Right kidney (tissue), 1 donor: ENCODE data around the gene PELI2.
"Not testable (repeated sequence)": the region's sequence is repeated elsewhere in the genome, so short reads cannot be mapped to it uniquely, and the experiment has no call there.

Source experiments
- DNase-seq: peaks from one replicate; pipeline ENCODE4 v3.0.0-alpha.2; 2016

PELI2 gene

DNA sequence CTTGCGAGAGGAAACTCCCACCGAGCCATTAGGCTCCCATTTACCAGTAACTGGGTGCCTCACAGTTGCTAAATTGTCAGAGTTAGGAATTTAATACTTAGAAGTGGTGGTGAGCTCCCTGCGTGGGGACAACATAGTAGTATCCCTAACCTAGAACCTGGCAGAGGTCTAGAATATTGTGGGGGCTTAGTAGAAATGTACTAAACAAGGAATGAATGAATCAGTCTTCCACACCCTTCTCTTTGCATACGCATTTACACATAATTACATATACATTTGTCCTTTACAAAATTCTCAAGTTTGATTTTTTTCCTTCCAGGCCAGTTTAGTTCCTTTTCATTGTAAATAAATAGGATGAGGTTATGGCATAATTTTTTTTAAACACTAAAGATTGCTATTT lies 24.1 kb downstream of the PELI2 start:
- no peak for DNase-seq

DNA sequence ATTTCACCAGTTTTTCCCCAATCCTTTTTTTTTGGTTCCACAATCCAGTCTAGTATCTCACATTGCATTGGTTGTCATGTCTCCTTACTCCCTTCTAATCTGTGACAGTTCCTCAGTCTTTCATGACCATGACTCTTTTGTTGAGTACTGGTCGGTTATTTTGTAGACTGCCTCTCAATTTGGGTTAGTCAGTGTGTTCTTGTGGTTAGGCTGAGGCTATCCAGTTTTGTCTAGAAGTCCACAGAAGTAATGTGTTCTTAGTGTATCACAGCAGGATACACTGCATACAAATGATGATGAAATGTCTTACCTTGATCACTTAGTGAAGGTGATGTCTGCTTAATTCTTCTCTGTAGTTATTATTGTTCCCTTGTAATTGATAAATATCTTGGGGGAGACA lies 24.8 kb downstream of the PELI2 start:
- DNase-seq: no peak

GRCh38 chr14:56144176-56144575 lies 26.0 kb downstream of the PELI2 start:
- no peak for DNase-seq

GRCh38 chr14:56145181-56145769 lies 27.1 kb downstream of the PELI2 start:
- no peak for DNase-seq

DNA sequence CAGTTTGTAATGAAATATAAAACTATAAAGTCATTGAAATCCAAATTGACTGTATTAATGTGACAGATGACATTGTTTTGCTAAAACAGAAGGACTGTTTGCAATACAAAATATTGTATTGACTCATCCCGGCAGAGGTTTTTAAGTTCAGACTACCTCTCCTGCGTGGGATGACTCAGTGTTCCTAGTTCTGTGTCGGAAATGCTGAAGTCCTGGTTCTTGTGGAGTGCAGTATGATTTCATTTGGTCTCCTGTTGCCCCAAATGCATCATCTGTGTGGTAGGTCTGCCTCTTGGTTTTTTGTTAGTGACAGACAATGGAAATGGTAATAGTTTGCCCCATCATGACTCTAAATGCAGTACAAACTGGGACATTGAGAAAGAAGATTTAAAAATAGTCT lies 27.8 kb downstream of the PELI2 start:
- no peak for DNase-seq

DNA sequence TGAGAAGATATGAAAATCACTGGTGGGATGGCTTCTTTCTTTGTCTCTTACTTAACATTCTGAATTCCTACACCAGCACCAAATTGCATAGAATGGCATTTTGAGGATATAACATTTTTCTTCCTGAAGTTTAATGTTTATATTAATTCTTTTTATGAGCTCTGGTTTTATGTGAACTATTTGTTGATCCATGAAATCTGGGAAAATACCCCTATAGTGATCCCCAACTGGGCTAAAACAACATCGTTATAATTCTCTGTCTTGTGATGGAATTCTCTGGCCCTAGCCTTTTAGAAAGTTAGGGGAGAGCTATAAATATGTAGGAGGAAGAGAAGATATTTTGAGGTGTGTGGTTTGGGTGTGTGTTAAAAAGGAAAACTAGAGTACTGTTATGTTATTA lies 29.2 kb downstream of the PELI2 start:
- no peak for DNase-seq

DNA sequence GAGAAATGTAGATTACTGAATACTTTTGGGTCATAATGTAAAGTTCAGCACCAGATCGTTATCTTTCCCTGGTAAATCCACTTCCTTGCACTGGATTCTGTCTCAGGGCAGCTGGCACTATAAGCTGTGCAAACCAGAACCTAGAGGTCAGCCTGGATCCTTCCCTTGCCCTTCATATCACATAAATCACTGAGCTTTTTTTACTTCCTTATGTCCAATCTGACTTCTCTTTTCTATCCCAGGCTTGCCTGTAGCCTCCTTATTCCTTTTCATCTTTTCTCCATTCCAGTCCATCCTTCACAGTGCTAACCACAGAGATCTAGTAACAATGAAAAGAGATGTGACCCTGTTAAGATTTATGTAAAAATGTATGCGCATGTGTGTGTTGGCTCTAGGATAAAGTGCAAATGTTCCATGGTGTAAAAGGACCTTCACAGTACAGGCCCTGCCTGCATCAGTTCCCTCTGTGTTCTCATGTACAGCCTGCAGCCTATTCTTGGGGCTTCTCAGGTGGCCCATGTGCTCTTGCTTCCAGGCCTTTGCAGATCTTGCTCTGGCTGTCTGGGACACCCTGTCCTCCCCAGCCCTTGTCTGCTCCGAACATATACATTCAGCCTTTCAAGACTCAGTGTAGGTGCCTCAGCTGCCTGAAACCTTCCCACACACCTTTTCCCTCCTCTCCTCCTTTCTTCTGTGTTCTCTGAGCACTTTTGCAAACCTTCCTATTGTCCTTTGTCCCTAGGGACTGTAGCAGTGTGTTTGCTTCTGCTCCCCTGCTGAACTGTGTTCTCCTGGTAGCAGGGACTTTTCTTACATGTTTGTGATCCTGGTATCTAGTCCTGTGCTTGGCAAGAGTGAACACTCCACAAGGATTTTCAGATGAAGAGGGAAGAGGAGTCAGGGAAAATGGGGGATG lies 30.0 kb downstream of the PELI2 start:
- no peak for DNase-seq

DNA sequence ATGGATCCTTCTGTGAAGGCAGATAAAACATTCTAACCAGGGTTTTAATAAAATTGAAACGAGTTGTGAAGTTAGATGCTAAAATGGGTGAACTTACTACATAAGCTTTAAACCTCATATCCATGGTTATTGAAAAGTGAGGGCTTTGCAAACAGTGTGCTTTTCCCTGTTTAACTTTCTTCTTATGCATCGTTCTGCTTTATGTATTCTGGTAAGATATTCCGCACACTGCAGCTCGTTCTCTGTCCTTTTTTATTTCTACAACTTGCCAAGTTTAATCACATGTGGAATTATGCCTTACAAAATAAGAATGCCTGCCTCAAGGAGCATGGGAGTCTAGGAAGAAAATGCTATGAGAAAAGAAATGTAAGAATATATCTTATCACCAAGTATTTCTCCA lies 30.9 kb downstream of the PELI2 start:
- no peak for DNase-seq

DNA sequence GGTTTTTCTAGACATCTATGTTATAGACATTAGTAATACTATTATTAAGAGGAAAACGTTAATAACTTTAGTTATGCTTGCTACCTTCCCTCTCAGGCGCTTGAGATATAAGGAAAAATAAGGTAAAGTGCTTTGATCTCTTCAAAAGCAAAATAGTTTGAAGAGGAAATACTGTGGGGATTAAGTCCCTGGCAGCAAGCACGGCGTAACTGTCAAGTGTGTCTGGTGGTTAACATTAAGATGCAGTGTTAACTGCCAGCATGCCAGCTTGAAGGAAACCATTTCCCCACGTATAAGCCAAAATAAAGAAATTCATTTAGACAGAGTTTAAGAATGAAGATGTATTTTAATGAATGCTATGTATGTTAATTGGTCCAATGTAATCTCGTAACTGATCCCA lies 31.8 kb downstream of the PELI2 start:
- no peak for DNase-seq

DNA sequence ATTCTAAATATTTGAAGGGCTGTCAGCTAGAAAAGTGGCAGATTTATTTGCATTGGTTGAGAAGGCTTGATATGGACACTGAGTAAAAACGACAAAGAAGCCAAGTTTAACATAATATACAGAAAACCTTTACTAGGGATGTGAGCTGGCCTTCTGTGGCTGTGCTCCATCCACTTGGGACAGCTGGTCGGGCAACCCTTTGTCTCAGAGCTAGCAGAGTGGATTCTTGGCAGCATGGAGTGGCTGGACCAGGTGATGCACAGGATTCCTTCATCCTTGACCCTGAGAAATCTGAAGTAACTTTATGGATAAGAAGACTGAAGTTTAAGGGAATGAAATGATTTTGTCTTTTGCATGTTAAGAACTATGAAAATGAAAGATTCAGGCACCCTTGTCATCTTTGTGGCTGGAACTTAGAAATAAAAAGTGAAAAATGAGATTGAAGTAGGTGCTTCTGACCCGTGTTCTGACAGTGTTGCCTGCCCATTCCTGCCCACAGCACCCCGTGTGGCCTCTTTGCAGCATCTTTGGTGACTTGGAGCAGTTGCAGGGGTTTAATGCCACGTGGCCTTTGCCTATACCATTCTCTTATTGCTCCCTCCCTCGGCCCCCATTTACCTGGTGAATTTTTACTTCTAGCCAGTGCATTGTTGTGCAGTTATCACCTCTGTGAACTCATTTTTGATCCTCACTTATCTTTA lies 32.6 kb downstream of the PELI2 start:
- DNase-seq: no peak

DNA sequence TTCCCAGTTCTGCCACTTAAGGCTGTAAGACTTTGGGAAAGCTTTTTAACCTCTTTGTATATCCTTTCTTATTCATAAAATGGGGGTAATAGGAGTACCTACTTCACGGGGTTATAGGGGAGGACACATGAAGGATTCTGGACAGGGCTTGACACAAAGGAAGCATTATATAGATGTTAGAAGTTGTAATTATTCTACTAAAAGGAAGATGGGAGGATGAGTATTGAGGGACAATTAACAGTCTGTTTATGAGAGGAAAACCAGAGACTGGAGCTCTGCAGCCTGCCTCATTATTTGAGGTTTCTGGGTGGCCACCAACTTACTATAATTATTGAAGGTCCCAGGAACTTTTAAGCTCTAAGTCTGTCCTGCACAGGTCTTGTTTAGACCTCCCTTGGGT lies 34.0 kb downstream of the PELI2 start:
- no peak for DNase-seq

DNA sequence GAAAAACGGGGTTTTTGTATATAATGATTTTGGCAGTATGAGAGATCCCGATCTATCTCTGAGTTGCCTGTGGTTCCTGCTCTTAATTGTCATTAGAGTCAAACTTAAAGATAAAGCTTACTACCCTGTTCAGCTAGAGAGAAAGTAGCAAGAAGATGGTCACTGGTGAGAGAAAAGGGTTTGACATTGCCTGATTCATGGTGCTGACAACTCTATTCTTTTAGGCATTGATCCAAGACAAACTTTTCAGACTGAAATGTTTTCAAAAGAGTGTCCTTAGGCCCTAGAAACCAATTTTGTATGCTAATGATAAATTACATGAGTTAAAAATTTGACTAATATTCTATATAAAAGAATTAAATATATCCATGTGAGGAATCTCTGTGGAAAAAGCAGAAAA lies 35.1 kb downstream of the PELI2 start:
- DNase-seq: no peak

- DNase-seq: no peak
Observed at GRCh38 chr14:56154321-56154720, 36.1 kb downstream of the PELI2 start.

- DNase-seq: no peak
Observed at GRCh38 chr14:56156096-56156495, 37.9 kb downstream of the PELI2 start.

DNA sequence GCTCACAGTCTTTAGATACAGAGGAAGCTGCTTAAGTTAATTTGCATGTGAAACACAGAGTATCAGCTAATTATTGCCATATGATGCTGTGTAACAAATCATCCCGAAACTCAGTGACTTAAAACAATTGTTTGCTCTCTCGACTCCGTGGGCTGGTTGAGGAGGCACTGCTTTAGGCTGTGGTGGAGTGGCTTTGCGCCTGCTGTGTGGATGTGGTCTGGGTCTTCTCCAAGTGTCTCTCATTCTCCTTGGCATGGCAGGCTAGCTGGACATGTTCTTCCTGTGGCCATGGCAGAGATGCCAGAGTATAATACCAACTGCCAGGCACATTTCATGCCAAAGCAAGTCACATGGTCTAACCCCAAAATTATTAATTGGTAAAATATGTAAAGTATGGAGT lies 40.9 kb downstream of the PELI2 start:
- DNase-seq: no peak

- DNase-seq: no peak
Observed at GRCh38 chr14:56160088-56160487, 41.9 kb downstream of the PELI2 start.

DNA sequence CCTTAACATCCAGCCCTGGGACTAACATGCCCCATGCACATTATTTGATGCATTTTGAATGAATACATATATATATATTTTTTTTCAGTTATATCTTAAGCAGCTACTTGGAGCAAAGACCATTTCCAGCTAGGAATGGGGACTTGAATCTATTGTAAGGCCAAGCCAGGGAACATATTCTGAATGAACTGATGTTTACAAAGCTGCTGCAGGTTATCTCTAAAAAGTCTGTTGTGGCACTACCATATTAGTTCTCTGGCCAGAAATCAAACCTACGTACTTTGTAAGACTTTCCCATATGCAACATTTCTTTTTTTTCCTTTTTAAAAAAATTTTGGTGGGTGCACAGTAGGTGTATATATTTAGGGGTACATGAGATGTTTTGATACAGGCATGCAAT lies 43.4 kb downstream of the PELI2 start:
- no peak for DNase-seq

DNA sequence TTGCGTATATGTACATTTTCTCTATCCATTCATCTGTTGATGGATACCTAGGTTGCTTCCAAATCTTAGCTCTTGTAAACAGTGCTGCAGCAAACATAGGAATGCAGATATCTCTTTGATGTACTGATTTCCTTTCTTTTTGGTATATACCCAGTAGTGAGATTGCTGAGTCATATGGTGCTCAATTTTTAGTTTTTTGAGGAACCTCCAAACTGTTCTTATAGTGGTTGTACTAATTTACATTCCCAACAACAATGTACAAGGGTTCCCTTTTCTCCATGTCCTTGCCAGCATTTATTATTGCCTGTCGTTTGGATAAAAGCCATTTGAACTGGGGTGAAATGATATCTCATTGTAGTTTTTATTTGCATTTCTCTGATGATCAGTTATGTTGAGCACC lies 44.3 kb downstream of the PELI2 start:
- DNase-seq: no peak

- not testable (repeated sequence) for DNase-seq
Observed at GRCh38 chr14:56166579-56166978, 48.4 kb downstream of the PELI2 start.

- no peak for DNase-seq
Observed at GRCh38 chr14:56168007-56168616, 49.9 kb downstream of the PELI2 start.

DNA sequence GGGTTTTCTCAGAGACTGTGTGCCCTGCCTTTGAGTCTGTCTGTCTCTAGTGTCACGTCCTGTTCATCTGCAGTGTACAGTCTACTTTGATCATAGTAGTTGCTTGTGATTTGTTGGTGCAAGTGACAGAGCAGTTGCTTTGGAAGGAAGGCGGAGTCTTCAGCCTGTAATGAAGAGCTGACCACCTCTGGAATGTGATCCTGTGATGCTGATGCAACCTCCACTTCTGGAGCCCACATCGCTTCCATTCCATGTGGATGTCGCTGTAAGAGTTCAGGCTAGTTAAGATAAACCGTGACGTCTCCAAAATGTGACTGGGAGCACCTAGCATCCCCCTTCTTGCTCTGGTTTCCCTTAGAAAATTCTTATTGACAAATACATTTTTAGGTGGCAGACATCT lies 51.8 kb downstream of the PELI2 start:
- DNase-seq: no peak

- DNase-seq: no peak
Observed at GRCh38 chr14:56170877-56171422, 52.7 kb downstream of the PELI2 start.

DNA sequence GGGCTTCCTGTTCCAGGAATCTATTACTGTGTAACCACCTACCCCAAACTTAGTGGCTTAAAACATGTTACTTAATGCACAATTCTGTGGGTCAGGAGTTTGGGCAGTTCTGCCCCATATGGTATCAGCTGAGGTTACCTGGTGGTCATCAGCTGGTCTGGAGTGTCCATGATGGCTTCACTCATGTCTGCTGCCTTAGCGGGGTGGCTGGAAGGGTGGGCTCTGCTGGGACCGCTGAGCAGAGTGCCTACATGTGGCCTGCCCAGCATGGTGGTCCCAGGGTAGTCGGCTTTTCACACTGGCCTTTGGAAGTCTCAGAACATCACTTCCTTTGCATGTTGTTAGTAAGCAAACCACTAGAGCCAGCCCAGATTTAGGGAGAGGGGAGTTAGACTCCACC lies 53.9 kb downstream of the PELI2 start:
- no peak for DNase-seq
